HepG2 (cell line): Measurements from ENCODE around the gene VPS9D1. TPM values are rescaled to one million over a fixed set of nuclear protein-coding genes. Genes with fewer than 3 reads are reported as not detected.
"Not testable (repeated sequence)": the region's sequence is repeated elsewhere in the genome, so short reads cannot be mapped to it uniquely, and the experiment has no call there.

Source experiments
- ATAC-seq: fragments of 200-7000 bp; cut with Tn5 transposase; 3 replicates; pipeline ENCODE4 v1.9.1; 2020; ENCODE audit warnings: mild to moderate bottlenecking, moderate library complexity
- BruUV-seq: library from RNA; stranded (reverse); fragments of 400-500 nt; replicated peaks from 2 replicates; lab custom pipeline; 2021; lab: Mats Ljungman, UMichigan
- CTCF ChIA-PET: fragments of 300-600 bp; formaldehyde crosslinking; extraction: SDS; loops from one replicate; lab custom pipeline; 2021; ENCODE audit warnings: low total read pairs, inconsistent platforms, low intra/inter-chr PET ratio; lab: Yijun Ruan, JAX
- POLR2A ChIA-PET: fragments of 350-600 bp; sonication (Branson Sonifier 250); formaldehyde crosslinking; loops from one replicate; lab custom pipeline; 2020; ENCODE audit warnings: antibody characterized with exemption, inconsistent platforms; lab: Yijun Ruan, JAX
- DNase-seq: peaks from one replicate; pipeline ENCODE4 v3.0.0-alpha.2; 2015; ENCODE audit warnings: low spot score
- FAIRE-seq: peaks from 3 replicates; lab custom pipeline; 2011; peaks lifted over from hg19 to GRCh38; lab: Jason Lieb, UNC
- H2AFZ ChIP-seq: one replicate; pipeline ENCODE4 v1.6.1; 2011; ENCODE audit warnings: low read length, inconsistent platforms
- H3K27ac ChIP-seq: fragments of 300-600 bp; 3 replicates; pipeline ENCODE4 v1.8.0; 2011; ENCODE audit warnings: mixed run types, mild to moderate bottlenecking, mixed read lengths, low read length, inconsistent platforms; ENCODE audit not compliant: insufficient read depth; ENCODE audit errors: extremely low read length
- H3K27me3 ChIP-seq, 2 experiments: fragments of 200-600 bp in 1 of 2; 2 replicates in 1 of 2; 3 replicates in 1 of 2; pipeline versions ENCODE4 v1.6.0 to v1.8.0; 2011; ENCODE audit warnings: low read length in 2 of 2, mild to moderate bottlenecking in 2 of 2, moderate library complexity in 2 of 2, inconsistent platforms in 1 of 2; ENCODE audit not compliant: insufficient read depth in 2 of 2, control insufficient read depth in 1 of 2
- H3K36me3 ChIP-seq, 2 experiments: fragments of 200-600 bp in 1 of 2; replicated peaks in 1 of 2; 2 replicates in 1 of 2; 3 replicates in 1 of 2; pipeline versions ENCODE4 v1.5.1 to v1.8.0; 2011; ENCODE audit warnings: low read length in 2 of 2, inconsistent platforms in 1 of 2; ENCODE audit not compliant: insufficient read depth in 2 of 2, control insufficient read depth in 1 of 2
- H3K4me1 ChIP-seq: 2 replicates; pipeline ENCODE4 v1.5.1; 2012; ENCODE audit warnings: low read length, inconsistent platforms; ENCODE audit not compliant: insufficient read depth
- H3K4me2 ChIP-seq: 2 replicates; pipeline ENCODE4 v1.6.0; 2011; ENCODE audit warnings: low read depth, low read length, inconsistent platforms
- H3K4me3 ChIP-seq, 3 experiments: fragments of 200-600 bp in 1 of 3; sonication (generic), shearing (Covaris generic) in 1 of 3; replicated peaks in 1 of 3; 2 replicates each; pipeline ENCODE4 v1.5.1; 2011 to 2016; ENCODE audit warnings: low read length in 3 of 3, inconsistent platforms in 2 of 3, low read depth in 2 of 3, mild to moderate bottlenecking in 2 of 3, control low read depth in 1 of 3, mixed read lengths in 1 of 3; ENCODE audit not compliant: insufficient read depth in 1 of 3
- H3K79me2 ChIP-seq: one replicate; pipeline ENCODE4 v1.6.1; 2011; ENCODE audit warnings: low read length, inconsistent platforms; ENCODE audit not compliant: insufficient read depth
- H3K9ac ChIP-seq: 2 replicates; pipeline ENCODE4 v1.6.0; 2011; ENCODE audit warnings: mild to moderate bottlenecking, low read depth, low read length, inconsistent platforms; ENCODE audit not compliant: insufficient read depth
- H3K9me3 ChIP-seq: 2 replicates; pipeline ENCODE4 v1.5.1; 2012; ENCODE audit warnings: mild to moderate bottlenecking, low read length
- H4K20me1 ChIP-seq: 2 replicates; pipeline ENCODE4 v1.6.0; 2011; ENCODE audit warnings: inconsistent platforms, mild to moderate bottlenecking, low read length, moderate library complexity; ENCODE audit not compliant: insufficient read depth
- SETDB1 ChIP-seq: sonication (generic); formaldehyde crosslinking; IDR thresholded peaks from 2 replicates; pipeline ENCODE4 v1.5.1; 2020; ENCODE audit warnings: missing genetic modification reagents, mild to moderate bottlenecking, borderline replicate concordance
- STAG1 ChIP-seq: sonication (generic); formaldehyde crosslinking; IDR thresholded peaks from 2 replicates; pipeline ENCODE4 v1.4.0; 2020; ENCODE audit warnings: missing genetic modification reagents
- ZMYM2 ChIP-seq: sonication (generic); formaldehyde crosslinking; IDR thresholded peaks from 2 replicates; pipeline ENCODE4 v1.8.0; 2022; ENCODE audit warnings: mild to moderate bottlenecking, missing genetic modification reagents
- ZSCAN22 ChIP-seq: sonication (generic); formaldehyde crosslinking; IDR thresholded peaks from 2 replicates; pipeline ENCODE4 v1.4.0; 2020; ENCODE audit warnings: mild to moderate bottlenecking, missing genetic modification reagents
- WGBS: methylation state at CpG from one replicate; pipeline ENCODE4 v1.1.6; 2017; ENCODE audit warnings: low lambda C conversion rate; 5-methylcytosine and 5-hydroxymethylcytosine counted together
- in situ Hi-C: cut with HindIII; loops from 2 replicates; pipeline ENCODE4 v1.10.0; 2017; ENCODE audit warnings: low pct_unique_long_range_greater_than_20kb; ENCODE audit not compliant: extremely low pct_ligation_motif_present
- intact Hi-C: fragments of 100-400 bp; cut with micrococcal nuclease; formaldehyde crosslinking; loops from one replicate; pipeline ENCODE4 v1.10.0; 2022; ENCODE audit not compliant: unreplicated experiment
- polyA plus RNA-seq, 8 experiments: library from polyadenylated mRNA; depleted of rRNA in 3 of 8; stranded (reverse) in 7 of 8; unstranded in 1 of 8; fragments of >200 nt; fragmentation: Illumina TruSeq in 4 of 8; extraction: Trizol in 4 of 8; gene quantifications; 2 replicates each; pipeline versions ENCODE4 v1.2.1 to v1.2.3, GENCODE V29; 2011 to 2016; ENCODE audit warnings: low read depth in 4 of 8, missing spikeins in 1 of 8, mixed read lengths in 1 of 8; ENCODE audit not compliant: insufficient read depth in 1 of 8
- total RNA-seq, 5 experiments: library from RNA; depleted of rRNA; stranded (reverse); fragments of >200 nt; fragmentation: Illumina TruSeq; extraction: Trizol; gene quantifications; 2 replicates each; pipeline ENCODE4 v1.2.3, GENCODE V29; 2016; ENCODE audit warnings: low read depth in 1 of 5
- TF ChIP-seq, protein P1 (sequence below): sonication (generic); formaldehyde crosslinking; IDR thresholded peaks from 2 replicates; pipeline ENCODE4 v1.5.1; 2020; ENCODE audit warnings: mild to moderate bottlenecking, missing genetic modification reagents, moderate library complexity
- TF ChIP-seq, protein P2 (sequence below): sonication (generic); formaldehyde crosslinking; IDR thresholded peaks from 2 replicates; pipeline ENCODE4 v1.4.0; 2020; ENCODE audit warnings: missing genetic modification reagents

The VPS9D1 gene
- total and polyA plus RNA-seq, 2 of the 13 experiments (the other 11 are each of a cell fraction or from before 2014, with no cell fraction given): 10.1 to 13.2 TPM

DNA sequence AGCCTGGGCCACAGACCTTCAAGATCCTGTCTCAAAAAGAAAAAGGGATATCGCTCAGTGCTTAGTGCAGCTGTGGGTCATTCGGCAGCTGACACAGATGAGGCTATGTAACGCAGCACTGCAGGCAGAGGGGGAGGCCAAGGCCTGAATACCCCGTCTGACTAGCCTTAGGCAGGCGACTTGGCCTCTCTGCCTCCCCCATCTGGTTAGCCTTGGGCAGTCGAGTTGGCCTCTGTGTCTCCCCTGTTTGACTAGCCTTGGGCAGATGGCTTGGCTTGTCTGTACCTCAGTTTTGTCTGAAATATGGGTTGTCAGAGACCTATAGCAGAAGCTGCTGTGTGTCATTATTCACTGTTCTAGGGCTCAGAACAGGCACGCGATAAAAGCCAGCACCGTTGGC, 53.1 kb downstream of the VPS9D1 start:
- FAIRE-seq: no peak
- no peak for ATAC-seq
- intact Hi-C loops (no loop called here), in situ Hi-C loops (no loop called here)
- CTCF ChIA-PET: no interaction called here
- BruUV-seq: no TSS peak
- no peaks in the 10 kb centered on the region for H3K27me3 ChIP-seq
- no peaks in the 10 kb centered on the region for H4K20me1 ChIP-seq
- POLR2A ChIA-PET: interaction anchor here (1.0 to 1.6 kb wide), 2 partner anchors 25 to 33 kb away, joined by 3 to 4 read pairs; no protein-coding TSS in a partner anchor
- no peak overlapping the region for H3K9ac ChIP-seq
- peaks cover 3 to 7% of the 10 kb centered on the region in 2 experiments; a peak in 3 of 5 replicates for H3K36me3 ChIP-seq
- WGBS: 89% methylated on average over 9 of the region's 9 CpGs
- 0 out of 2 replicates have a peak, but pooled peaks have one; percentile 32 for TF ChIP-seq ZMYM2
- TF ChIP-seq, protein P1, sequence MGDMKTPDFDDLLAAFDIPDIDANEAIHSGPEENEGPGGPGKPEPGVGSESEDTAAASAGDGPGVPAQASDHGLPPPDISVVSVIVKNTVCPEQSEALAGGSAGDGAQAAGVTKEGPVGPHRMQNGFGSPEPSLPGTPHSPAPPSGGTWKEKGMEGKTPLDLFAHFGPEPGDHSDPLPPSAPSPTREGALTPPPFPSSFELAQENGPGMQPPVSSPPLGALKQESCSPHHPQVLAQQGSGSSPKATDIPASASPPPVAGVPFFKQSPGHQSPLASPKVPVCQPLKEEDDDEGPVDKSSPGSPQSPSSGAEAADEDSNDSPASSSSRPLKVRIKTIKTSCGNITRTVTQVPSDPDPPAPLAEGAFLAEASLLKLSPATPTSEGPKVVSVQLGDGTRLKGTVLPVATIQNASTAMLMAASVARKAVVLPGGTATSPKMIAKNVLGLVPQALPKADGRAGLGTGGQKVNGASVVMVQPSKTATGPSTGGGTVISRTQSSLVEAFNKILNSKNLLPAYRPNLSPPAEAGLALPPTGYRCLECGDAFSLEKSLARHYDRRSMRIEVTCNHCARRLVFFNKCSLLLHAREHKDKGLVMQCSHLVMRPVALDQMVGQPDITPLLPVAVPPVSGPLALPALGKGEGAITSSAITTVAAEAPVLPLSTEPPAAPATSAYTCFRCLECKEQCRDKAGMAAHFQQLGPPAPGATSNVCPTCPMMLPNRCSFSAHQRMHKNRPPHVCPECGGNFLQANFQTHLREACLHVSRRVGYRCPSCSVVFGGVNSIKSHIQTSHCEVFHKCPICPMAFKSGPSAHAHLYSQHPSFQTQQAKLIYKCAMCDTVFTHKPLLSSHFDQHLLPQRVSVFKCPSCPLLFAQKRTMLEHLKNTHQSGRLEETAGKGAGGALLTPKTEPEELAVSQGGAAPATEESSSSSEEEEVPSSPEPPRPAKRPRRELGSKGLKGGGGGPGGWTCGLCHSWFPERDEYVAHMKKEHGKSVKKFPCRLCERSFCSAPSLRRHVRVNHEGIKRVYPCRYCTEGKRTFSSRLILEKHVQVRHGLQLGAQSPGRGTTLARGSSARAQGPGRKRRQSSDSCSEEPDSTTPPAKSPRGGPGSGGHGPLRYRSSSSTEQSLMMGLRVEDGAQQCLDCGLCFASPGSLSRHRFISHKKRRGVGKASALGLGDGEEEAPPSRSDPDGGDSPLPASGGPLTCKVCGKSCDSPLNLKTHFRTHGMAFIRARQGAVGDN (CRISPR knock-in tag): no peak
- peak; percentile 95 for TF ChIP-seq ZSCAN22 (CRISPR knock-in tag)
- H3K4me2 ChIP-seq: no peak overlapping the region
- no peak overlapping the region for H3K27ac ChIP-seq
- H3K79me2 ChIP-seq: no peaks in the 10 kb centered on the region
- no peak for DNase-seq
- H3K9me3 ChIP-seq: peaks cover 12% of the 10 kb centered on the region; the same call in 1 of the 2 replicates
- no peak overlapping the region for H2AFZ ChIP-seq
- no peak overlapping the region for H3K4me3 ChIP-seq
- peaks cover 26% of the 10 kb centered on the region for H3K4me1 ChIP-seq

DNA sequence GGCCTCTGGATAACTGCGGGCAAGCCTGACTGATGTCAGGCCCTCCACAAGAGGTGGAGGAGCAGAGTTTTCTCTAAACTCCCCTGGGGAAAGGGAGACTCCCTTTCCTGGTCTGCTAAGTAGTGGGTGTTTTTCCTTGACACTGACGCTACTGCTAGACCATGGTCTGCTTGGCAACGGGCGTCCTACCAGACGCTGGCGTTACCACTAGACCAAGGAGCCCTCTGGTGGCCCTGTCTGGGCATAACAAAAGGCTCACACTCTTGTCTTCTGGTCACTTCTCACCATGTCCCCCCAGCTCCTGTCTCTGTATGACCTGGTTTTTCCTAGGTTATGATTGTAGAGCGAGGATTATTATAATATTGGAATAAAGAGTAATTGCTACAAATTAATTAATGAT, 53.7 kb downstream of the VPS9D1 start:
- POLR2A ChIA-PET, H4K20me1 ChIP-seq, H3K27ac ChIP-seq, H2AFZ ChIP-seq, DNase-seq, ATAC-seq, CTCF ChIA-PET, H3K79me2 ChIP-seq, intact Hi-C loops, H3K27me3 ChIP-seq, H3K4me3 ChIP-seq, in situ Hi-C loops, H3K4me2 ChIP-seq, H3K36me3 ChIP-seq, FAIRE-seq, BruUV-seq, H3K9ac ChIP-seq: not testable (repeated sequence)
- 89% methylated on average over 7 of the region's 7 CpGs for WGBS
- H3K9me3 ChIP-seq: peaks cover 12% of the 10 kb centered on the region; the same call in 1 of the 2 replicates
- H3K4me1 ChIP-seq: peaks cover 26% of the 10 kb centered on the region
- TF ChIP-seq, protein P2, sequence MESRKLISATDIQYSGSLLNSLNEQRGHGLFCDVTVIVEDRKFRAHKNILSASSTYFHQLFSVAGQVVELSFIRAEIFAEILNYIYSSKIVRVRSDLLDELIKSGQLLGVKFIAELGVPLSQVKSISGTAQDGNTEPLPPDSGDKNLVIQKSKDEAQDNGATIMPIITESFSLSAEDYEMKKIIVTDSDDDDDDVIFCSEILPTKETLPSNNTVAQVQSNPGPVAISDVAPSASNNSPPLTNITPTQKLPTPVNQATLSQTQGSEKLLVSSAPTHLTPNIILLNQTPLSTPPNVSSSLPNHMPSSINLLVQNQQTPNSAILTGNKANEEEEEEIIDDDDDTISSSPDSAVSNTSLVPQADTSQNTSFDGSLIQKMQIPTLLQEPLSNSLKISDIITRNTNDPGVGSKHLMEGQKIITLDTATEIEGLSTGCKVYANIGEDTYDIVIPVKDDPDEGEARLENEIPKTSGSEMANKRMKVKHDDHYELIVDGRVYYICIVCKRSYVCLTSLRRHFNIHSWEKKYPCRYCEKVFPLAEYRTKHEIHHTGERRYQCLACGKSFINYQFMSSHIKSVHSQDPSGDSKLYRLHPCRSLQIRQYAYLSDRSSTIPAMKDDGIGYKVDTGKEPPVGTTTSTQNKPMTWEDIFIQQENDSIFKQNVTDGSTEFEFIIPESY: peak; percentile 99
- 0 out of 2 replicates have a peak, but pooled peaks have one; percentile 77 for TF ChIP-seq SETDB1 (CRISPR knock-in tag)
- peak; percentile 33 for TF ChIP-seq STAG1 (CRISPR knock-in tag)
